ENCODE results near the gene SCLY. TPM values are rescaled to one million over a fixed set of nuclear protein-coding genes. Genes with fewer than 3 reads are reported as not detected.

The SCLY gene
- total RNA-seq, 1 donor from 2014 or later, result 8.8 TPM

DNA sequence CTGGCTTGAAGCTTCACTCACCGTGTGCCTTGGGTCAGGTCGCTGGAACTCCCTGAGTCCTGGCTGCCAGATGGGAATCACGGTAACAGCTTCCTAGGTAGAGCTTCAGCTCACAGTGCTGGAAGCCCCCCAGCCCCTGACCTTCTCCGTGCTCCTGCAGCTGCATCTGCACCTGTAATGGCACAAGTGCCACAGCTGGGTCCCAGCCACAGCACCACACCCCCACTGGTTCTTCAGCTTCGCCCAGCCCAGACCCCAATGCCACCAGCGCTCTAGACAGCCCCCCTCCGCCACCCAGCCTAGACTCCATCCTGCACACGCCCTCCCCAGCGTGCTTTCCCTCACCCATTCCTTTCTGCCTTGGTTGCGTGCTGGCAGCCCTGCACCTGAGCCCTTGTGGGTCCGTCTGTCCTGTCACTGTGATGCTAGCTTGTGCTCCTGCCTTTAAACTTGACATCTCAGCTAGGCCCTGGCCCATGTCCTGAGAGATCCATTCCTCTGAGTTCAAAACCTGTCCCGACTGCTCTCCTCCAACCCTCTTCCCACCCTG is 31.8 kb downstream of the SCLY start:
- intact Hi-C loops (cut with DNase I), result no loop called here
- no peak for DNase-seq (ENCODE audit: low spot score)

DNA sequence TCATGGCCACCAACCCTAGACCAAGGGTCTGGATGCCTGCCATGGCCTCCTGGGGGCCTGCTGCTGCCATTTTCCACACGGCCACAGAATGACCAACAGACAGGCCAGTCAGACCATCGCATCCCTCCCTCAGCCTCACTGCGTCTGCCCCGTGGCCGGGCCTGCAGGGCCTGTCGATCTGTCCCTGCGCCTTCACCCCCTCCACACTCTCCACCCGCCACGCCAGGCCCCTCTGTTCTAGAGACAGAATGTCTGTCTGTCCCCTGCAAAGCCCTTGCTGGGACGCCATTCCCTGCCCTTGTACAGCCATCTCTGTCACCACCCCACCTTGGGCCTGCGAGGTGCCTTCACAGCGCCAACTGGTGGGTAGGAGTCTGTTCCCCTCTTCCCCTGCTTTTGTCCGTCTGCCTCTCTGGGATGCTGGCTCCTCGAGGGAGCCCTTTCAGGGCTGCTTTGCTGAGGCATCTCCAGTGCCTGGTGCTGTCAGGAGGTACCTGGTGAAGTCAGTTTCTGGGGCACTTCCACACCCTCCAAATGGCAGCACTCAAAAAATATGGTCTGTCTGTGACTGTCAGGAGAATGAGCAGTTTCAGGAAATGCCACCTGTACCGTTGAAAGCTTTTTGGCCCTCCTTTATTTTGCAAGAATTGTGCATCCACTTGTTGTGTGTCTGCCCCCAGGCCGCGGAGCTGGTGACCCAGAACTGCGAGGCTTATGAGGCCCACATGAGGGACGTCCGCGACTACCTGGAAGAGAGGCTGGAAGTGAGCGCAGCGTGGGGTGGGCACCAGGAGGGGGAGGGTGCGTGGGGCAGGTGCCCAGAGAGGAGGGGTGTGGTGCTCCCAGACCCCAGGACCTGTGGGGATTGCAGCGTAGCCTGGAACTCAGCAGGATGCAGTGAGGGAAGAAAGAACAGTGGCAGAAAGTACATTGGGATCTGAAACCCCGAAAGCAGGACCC is 32.7 kb downstream of the SCLY start:
- DNase-seq (ENCODE audit: low spot score), result no peak
- intact Hi-C loops (cut with DNase I), result no loop called here

DNA sequence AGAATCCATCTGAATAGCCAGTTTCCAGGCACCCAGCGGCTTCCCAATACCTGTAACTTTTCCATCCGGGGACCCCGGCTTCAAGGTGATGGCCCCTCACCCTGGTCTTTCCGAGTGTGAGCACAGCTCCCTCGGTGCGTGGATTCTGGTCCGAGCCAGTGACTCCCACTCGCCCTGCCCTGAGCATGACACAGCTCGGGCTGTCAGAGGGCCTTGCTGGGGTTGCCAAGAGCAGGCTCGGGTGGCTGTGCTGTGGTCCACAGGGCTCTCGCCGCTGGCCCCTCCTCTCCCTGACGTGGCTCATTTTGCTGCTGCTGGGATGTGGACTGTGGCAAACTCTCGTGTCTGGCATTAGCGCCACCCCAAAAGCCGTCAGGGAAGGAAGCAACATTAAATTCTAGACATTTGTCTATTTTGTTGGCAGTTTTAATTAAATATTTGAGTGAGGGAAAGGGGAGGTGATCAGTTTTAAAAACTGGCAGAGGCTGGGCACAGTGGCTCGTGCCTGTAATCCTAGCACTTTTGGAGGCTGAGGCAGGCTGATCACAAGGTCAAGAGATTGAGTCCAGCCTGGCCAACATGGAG is 33.7 kb downstream of the SCLY start:
- intact Hi-C loops (cut with DNase I), result no loop called here
- DNase-seq (ENCODE audit: low spot score), result no peak

DNA sequence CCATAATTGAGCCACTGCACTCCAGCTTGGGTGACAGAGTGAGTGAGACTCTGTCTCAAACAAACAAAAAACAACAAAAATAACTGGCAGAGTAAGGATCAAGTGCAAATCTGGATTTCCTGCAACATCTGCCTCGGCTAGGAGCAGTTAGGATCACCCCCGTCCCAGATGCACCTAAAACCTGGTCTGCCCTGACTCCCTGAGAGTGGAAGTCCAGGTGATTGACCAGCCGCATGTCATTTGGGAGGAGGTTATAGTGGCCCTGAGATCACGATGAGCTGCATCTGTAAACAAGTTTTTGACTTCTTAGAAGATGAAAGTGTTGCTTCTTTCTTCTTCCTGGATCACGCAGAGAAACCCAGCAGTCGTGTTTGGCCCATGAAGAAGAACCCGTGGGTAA is 34.3 kb downstream of the SCLY start:
- intact Hi-C loops (cut with DNase I), result no loop called here
- no peak for DNase-seq (ENCODE audit: low spot score)

DNA sequence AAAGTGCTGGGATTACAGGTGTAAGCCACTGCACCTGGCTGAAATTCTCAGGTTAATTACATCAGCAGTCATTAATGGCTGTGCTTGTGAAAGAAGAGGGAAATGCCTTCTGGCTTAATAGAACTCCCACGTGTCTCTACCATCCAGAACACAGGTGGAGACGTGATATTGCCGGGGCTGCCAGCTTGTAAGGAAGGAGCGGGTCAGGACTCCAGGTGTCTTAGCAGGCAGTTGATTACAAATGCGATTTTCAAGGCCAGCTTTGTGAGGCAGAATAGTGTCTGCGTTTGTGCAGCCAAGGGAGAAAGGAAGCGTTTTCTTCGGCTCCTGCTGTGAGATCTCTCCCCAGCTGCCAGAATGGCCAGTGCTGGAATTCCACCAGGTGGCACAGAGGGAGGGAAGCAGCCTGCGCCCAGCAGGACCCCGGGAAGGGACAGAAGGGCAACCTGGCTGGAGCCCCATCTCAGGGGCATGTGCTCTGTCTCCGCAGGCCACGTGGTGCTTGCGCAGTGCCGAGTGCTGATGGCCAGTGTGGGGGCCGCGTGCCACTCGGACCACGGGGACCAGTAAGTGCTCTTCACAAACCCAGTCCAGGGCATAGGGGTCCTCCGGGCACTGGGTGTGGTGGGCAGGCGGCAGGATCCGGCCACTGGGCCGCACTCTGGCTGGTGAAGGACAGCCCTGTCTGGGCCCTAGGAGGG is 35.7 kb downstream of the SCLY start:
- intact Hi-C loops (cut with DNase I), result no loop called here
- DNase-seq (ENCODE audit: low spot score), result no peak

DNA sequence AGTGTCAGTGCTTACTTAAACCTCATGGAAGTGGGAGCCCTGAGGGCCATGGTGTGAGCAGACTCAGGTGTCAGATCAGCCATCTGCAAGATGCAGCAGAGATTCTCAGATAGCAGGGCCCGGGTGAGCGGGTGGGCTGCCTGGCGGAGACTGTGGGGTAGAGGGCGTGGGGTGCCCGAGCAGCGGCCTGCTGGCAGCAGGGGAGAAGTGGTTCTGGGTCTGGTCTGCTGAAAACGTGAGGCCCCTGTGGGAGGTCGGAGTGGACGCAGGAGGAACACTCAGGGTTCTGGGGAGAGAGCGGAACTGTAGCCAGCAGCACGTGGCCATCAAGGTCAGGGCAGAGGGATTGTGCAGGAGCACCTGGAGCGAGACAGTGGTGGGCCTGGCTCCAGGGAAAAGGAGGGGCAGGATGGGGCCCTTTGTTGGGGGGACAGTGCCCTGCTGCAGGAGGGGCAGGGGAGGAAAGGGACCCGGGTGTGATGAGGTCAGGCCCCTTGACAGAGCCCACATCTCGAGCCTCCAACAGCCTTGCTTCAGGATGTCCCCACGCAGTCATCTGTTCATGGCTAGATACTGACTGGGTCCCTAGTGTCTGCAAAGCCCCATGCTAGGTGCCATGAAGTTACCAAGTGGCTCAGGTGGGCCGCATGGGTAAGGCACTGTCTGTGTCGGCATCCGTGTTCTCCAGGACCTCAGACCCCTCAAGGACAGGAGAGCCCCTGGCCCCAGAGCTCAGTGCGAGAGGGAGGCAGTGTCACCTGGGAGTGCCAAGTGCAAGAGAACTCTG is 36.6 kb downstream of the SCLY start:
- no peak for DNase-seq (ENCODE audit: low spot score)
- intact Hi-C loops (cut with DNase I), result no loop called here

DNA sequence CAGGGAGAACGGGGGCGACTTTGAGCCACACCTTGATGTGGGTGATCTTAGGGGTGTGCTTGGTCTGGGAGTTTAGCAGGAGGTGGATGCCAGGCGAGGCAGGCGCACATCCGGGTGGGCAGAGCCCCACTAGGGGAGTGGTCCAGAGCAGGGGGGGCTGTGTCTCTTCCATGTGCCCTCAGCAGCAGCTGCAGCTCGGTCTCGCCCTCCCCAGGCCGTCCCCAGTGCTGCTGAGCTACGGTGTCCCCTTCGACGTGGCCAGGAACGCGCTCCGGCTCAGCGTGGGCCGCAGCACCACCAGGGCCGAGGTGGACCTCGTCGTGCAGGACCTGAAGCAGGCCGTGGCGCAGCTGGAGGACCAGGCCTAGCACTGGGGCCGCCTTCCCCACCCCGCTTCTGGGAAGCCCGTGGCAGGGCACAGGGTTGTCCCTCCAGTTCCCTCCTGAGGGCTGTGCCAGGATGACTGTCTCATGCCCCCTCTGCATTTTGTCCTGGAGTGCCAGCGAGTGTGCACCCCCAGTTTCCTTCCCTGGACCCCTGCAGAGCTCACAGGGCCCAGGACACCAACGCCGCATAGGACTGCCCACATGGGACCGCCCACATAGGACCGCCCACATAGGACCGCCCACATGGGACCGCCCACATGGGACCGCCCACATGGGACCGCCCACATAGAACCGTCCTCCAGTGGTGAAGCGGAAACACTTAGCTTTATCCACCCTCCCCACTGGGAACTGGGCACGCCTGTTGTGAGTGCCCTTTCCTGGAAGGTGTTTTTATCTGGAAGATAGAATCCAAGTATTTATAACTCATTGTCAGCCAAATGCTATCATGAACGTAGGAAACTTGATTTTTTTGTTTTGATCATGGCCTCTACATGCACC is 37.4 kb downstream of the SCLY start:
- no peak for DNase-seq (ENCODE audit: low spot score)
- intact Hi-C loops (cut with DNase I), result no loop called here

DNA sequence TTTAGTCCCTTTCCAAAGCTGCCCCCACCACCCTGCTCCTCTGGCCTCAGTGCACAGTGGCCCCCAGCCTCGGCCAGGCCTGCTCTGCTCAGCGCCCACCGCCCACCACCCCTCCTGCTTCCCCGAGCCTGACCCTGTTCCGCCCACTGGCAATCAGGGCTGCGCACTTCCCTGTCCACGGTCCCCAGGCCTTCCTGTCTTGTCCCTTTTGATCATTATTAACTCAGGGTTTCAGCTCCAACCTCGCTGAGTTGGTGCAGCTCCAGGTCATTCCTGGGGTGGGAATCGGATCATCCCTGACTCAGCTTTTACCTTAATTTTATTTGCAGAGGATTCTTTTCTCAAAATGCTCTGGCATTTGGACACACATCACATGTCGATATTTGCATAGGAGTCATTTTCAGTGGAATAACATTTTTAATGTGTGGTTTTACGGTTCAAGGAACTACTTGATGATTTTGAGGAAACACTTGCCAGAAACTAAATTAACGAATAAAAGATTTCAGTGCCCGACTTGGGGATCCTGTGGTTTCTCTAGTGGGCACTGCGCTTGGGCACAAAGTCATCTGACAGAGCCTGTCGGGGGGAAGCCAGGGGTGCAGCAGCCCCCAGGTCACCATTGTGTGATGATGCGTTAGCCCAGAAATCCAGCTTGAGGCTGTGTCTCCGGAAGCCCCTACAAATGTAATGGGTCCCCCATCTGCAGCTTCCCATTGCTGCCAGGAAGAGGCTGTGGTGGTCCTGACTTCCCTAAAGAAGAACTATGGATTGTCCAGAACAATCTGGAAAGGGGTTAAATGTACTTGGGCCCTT is 38.3 kb downstream of the SCLY start:
- no peak for DNase-seq (ENCODE audit: low spot score)

DNA sequence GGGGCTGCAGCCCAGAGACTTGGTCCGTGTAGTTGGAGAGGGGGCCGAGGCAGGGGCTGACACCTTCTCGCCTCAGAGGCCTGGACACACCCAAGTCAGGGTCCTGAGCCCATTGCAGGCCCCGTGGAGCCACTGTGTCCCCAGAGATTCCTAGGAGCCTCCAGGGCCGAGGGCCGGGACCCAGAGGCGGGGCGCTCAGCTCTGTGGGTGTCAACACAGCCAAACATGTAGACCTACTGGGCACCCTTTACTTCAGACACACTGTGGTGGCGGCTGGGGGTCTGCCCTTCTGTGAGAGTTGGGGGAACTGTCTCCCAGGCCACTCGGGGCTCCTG is 38.9 kb downstream of the SCLY start:
- intact Hi-C loops (cut with DNase I), result no loop called here
- no peak for DNase-seq (ENCODE audit: low spot score)

More for the DNA sequence above, 38.3 kb downstream of the SCLY start:
- intact Hi-C loops (cut with DNase I), result no loop called here

DNA sequence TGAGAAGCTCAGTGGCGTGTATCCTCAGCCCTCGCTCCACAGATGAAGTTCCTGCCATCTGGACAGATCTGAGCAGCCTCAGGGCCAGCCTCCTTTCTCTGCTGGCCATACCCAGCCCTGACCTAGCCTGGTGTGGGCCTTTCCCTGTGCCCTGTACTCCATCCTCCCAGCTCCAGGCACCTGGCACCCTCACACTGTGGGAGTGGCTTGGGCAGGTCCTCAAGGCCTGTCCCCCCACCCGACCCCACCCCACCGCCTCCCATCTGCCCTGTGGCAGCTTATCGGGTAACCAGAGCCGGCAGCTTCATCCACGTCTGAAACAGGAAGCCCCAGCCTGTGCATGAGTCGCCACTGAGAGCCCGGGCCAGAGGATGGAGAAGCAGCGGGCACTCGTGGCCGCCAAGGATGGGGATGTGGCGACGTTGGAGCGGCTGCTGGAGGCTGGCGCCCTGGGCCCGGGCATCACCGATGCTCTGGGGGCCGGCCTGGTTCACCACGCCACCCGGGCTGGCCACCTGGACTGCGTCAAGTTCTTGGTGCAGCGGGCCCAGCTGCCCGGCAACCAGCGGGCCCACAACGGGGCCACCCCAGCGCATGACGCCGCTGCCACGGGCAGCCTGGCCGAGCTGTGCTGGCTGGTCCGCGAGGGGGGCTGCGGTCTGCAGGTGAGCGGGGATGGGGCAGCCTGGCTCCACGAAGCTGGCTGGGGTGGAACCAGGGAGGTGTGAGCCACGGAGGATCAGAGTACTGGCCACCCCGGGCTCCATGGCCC is 39.4 kb downstream of the SCLY start, which contains the start of gene ESPNL:
ESPNL (plus strand) TSS at position 292 of the 772 bp plus-strand sequence; CDS start at position 372, 80 bp downstream.
- DNase-seq (ENCODE audit: low spot score), result no peak
- intact Hi-C loops (cut with DNase I), result no loop called here

DNA sequence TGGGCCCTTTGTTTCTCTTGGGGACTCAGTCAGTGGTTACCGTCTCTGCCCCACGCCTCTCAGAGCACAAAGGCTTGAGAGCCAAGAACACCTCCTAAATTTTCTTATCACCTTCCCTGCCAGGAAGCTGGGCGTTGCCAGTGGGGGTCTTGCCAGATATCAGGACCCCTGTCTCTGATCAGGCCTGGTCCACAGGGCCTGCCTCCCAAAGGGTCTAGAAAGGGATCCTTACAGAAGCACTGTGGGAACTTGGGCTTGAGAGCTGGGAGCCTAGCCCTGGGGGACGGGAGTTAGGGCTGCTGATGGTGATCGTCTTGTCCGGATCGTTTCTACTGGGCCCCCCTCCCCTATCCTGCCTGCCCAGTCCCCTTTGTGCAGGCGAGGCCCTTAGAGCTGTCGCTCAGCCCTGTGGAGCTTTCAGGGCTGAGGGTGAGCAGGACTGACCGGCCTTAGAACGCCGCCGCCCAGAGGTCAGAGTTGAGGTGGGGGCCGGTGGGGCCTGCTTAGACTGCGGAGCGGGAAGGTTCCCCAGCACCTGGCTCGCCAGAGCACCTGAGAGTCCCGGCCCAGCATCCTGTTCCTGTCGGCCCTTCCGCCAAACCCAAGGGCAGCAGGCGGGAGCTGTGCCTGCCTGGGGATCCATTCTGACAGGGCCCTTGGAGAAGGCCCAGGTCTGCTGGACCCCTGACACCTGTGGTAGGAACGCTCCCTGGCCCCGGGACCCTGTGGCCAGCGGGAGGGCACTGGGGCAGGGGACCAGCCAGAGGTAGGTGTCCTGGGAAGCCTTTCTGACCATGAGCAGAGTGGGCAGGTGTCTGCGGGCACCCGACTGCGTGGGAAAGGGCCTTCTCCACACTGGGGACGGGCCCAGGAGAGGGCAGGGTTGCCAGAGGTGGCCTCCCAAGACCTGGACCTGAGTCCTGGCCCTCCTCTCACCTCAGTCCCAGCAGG is 40.3 kb downstream of the SCLY start:
- DNase-seq (ENCODE audit: low spot score), result no peak
- intact Hi-C loops (cut with DNase I), result no loop called here

DNA sequence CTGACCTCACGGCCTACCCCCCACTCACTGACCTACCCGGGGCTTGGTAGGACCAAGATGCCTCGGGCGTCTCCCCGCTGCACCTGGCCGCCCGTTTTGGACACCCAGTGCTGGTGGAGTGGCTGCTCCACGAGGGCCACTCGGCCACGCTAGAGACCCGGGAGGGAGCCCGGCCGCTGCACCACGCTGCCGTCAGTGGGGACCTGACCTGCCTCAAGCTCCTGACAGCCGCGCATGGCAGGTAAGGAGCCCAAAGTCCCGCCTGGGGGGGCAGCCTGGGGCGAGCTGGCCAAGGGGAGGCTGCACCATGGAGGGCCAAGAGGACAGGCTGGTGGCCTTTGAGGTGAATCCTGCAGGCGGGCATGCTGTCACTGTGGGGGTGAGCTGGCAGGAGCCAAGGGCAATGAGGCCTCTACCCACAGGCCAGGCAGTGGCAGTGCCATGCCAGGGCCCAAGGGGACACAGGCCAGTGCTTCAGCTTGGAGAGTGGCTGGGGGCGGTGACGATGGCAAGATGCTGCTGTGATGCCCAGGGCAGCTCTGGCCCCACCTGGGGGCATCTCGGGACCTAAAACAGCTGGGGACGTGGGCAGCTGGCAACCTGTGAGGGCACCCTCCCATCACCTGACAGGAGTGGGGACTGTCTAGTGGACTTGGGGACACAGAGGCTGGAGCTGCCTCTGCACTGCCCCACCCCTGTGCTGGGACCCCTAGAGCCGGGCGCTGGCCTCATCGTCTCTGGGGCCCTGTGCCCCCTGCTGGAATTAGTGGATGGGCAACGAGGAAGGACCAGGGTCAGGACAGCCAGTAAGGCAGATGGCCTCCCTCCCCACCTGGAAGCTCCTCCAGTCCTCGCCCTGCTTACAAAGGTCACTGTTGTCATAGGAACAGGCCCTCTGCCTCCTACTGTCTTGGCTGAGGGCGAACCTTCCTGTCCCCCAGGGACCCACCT is 41.4 kb downstream of the SCLY start:
- intact Hi-C loops (cut with DNase I), result no loop called here
- no peak for DNase-seq (ENCODE audit: low spot score)

DNA sequence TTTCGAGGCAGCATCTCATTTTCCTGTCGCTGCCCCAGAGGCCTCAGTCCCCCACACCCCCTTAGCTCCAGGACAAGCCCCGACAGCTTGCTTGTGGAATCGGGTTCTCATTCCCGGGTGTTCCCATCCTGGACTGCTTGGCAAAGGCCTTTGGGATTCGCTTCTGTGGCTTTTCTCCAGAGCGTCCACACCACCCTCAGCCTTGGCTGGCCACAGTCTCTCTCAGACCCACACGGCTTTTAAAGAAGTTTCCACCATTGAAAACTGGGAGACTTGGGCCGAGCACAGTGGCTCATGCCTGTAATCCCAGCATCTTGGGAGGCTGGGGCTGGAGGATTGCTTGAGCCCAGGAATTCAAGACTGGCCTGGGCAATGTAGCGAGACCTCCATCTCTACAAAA is 42.1 kb downstream of the SCLY start:
- intact Hi-C loops (cut with DNase I), result no loop called here
- DNase-seq (ENCODE audit: low spot score), result no peak

DNA sequence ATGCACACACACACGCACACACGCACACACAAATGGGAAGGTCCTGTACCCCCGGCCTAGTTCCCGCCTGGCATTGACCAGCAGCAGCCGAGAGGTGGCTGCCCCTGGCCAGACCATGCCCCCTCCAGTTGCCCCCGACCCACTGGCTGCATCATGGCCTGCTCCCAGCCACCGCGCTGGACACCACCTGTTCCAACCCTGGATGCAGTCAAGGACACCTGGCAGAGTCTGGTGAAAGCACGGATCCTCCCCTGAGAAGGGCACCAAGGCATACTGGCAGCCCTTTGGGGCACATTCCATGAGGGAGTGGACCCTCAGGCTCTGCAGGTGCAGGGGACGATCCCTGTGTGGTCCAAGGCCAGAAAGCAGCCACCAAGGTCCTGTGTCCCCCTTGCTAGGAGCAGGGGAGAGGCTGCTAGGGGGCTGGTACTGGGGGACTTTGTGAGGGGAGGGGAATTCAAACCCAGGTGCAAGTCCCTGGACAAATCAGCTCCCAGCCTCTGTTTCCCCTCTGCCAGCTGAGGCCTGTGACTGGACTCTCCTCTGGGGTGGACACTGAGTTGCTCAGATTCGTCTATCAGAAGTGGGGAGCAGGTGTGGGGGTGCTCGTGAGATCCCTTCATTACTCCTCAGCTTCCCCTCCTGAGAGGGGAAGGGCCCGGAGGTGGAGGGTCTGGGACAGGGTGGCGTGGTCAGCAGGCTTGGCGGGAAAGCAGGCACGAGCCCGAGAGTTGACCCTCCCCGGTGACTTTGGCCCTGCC is 42.8 kb downstream of the SCLY start:
- intact Hi-C loops (cut with DNase I), result no loop called here
- peak; percentile 63 for DNase-seq (ENCODE audit: low spot score)
